Fibroblast of peridontal ligament (primary cell): Measurements from ENCODE around the gene STK11.

Experiments used
- DNase-seq: peaks from one replicate; pipeline ENCODE4 v3.0.0-alpha.2; 2010; ENCODE audit errors: extremely low read depth

STK11 gene

GRCh38 chr19:1262623-1263123, 57.1 kb downstream of the STK11 start:
- DNase-seq: no peak

- no peak for DNase-seq
Measured at GRCh38 chr19:1263188-1263587, 57.6 kb downstream of the STK11 start.

- peak; percentile 75 for DNase-seq
Measured at GRCh38 chr19:1264801-1265614, 59.4 kb downstream of the STK11 start.

- DNase-seq: peak; percentile 72
Measured at GRCh38 chr19:1265615-1266128, 60.1 kb downstream of the STK11 start.

- DNase-seq: peak; percentile 69
Measured at GRCh38 chr19:1266129-1266915, 60.7 kb downstream of the STK11 start.

- DNase-seq: peak; percentile 38
Measured at GRCh38 chr19:1266916-1267476, 61.4 kb downstream of the STK11 start.

- peak; percentile 31 for DNase-seq
Measured at GRCh38 chr19:1267477-1268225, 62.1 kb downstream of the STK11 start.

- no peak for DNase-seq
Measured at GRCh38 chr19:1268226-1269064, 62.9 kb downstream of the STK11 start.

- DNase-seq: peak; percentile 99
Measured at GRCh38 chr19:1269065-1269477, 63.5 kb downstream of the STK11 start, which contains the start of gene CIRBP. Gene CIRBP, plus strand, starts transcription at chr19:1269332. Its CDS starts 1,602 bp downstream, at chr19:1270934.

- peak; percentile 93 for DNase-seq
Measured at GRCh38 chr19:1269478-1270212, 64.1 kb downstream of the STK11 start.

GRCh38 chr19:1270213-1270853, 64.8 kb downstream of the STK11 start:
- no peak for DNase-seq

- no peak for DNase-seq
Measured at GRCh38 chr19:1270854-1271527, 65.4 kb downstream of the STK11 start.

GRCh38 chr19:1271528-1272422, 66.2 kb downstream of the STK11 start:
- DNase-seq: no peak

- no peak for DNase-seq
Measured at GRCh38 chr19:1272423-1273262, 67.1 kb downstream of the STK11 start.

GRCh38 chr19:1273263-1274041, 67.9 kb downstream of the STK11 start:
- no peak for DNase-seq
